ENCODE measurements around the gene PAIP1.

The PAIP1 gene

DNA sequence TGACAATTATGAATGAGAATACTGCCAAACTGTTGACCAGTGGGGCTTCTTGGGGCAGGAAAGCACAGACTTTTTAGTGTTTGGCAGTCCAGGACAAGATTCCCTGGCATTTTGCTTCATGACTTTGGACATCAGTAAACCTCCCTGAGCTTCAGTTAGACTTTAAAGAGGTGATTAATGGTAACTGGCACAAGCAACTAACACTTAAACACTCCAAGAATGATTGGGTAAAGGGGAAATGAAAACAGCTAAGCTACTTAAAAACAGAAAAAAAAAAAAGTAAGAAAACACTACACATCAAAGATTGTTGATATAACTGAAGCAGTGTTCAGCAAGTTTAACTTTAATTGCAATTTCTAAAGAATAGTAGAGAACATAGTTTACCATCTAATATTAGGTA is 13.4 kb downstream of the PAIP1 start:
- TF ChIP-seq ZBTB7A (IDR thresholded peaks at IDR 0.05; ENCODE audit: low read depth) (no peak), TEAD4 (IDR thresholded peaks at IDR 0.05) (no peak), TCF12 (IDR thresholded peaks at IDR 0.05; ENCODE audit: low read depth) (no peak), EGR1 (IDR thresholded peaks at IDR 0.05) (no peak), MAX (IDR thresholded peaks at IDR 0.05) (no peak), CEBPB (IDR thresholded peaks at IDR 0.05) (no peak), TAF1 (IDR thresholded peaks at IDR 0.05; ENCODE audit: low read depth) (no peak), YY1 (IDR thresholded peaks at IDR 0.05; ENCODE audit: low read depth) (no peak), CREB1 (IDR thresholded peaks at IDR 0.05; ENCODE audit: low read depth) (no peak), NFIC (IDR thresholded peaks at IDR 0.05) (no peak), FOXM1 (IDR thresholded peaks at IDR 0.05; ENCODE audit: borderline replicate concordance, low read depth) (no peak), RAD21 (IDR thresholded peaks at IDR 0.05; ENCODE audit: low read depth) (no peak), USF1 (IDR thresholded peaks at IDR 0.05) (no peak), EP300 (IDR thresholded peaks at IDR 0.05; ENCODE audit: borderline replicate concordance) (no peak)
- TF ChIP-seq, protein P1, sequence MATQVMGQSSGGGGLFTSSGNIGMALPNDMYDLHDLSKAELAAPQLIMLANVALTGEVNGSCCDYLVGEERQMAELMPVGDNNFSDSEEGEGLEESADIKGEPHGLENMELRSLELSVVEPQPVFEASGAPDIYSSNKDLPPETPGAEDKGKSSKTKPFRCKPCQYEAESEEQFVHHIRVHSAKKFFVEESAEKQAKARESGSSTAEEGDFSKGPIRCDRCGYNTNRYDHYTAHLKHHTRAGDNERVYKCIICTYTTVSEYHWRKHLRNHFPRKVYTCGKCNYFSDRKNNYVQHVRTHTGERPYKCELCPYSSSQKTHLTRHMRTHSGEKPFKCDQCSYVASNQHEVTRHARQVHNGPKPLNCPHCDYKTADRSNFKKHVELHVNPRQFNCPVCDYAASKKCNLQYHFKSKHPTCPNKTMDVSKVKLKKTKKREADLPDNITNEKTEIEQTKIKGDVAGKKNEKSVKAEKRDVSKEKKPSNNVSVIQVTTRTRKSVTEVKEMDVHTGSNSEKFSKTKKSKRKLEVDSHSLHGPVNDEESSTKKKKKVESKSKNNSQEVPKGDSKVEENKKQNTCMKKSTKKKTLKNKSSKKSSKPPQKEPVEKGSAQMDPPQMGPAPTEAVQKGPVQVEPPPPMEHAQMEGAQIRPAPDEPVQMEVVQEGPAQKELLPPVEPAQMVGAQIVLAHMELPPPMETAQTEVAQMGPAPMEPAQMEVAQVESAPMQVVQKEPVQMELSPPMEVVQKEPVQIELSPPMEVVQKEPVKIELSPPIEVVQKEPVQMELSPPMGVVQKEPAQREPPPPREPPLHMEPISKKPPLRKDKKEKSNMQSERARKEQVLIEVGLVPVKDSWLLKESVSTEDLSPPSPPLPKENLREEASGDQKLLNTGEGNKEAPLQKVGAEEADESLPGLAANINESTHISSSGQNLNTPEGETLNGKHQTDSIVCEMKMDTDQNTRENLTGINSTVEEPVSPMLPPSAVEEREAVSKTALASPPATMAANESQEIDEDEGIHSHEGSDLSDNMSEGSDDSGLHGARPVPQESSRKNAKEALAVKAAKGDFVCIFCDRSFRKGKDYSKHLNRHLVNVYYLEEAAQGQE (IDR thresholded peaks at IDR 0.05; ENCODE audit: low read depth): no peak

- TF ChIP-seq CEBPB (IDR thresholded peaks at IDR 0.05) (no peak), YY1 (IDR thresholded peaks at IDR 0.05; ENCODE audit: low read depth) (no peak), EGR1 (IDR thresholded peaks at IDR 0.05) (no peak), TEAD4 (IDR thresholded peaks at IDR 0.05) (no peak), USF1 (IDR thresholded peaks at IDR 0.05) (no peak), ZBTB7A (IDR thresholded peaks at IDR 0.05; ENCODE audit: low read depth) (no peak), FOXM1 (IDR thresholded peaks at IDR 0.05; ENCODE audit: borderline replicate concordance, low read depth) (no peak), TCF12 (IDR thresholded peaks at IDR 0.05; ENCODE audit: low read depth) (no peak)
Observed at GRCh38 chr5:43540746-43541145, 16.1 kb downstream of the PAIP1 start.

DNA sequence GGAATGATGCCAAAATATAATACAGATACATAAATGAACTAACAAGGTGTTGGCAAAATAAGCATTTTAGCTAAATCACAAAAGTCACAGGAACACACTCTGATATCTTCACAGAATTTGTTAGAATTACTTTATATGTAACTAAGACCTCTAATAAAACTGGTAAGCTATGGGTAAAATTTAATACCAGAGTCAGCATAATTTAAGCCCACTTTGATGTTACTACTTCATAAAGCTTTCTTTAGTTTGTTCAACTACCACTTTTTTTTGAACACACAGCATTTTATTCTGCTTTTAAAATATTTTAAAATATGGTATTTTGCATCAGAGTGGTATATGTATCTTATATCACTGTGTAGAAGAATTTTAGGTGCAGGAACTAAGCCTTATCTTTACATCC is 19.9 kb downstream of the PAIP1 start:
- TF ChIP-seq NFIC (IDR thresholded peaks at IDR 0.05) (no peak), TAF1 (IDR thresholded peaks at IDR 0.05; ENCODE audit: low read depth) (no peak), CEBPB (IDR thresholded peaks at IDR 0.05) (no peak), FOXM1 (IDR thresholded peaks at IDR 0.05; ENCODE audit: borderline replicate concordance, low read depth) (no peak), EGR1 (IDR thresholded peaks at IDR 0.05) (no peak), EP300 (IDR thresholded peaks at IDR 0.05; ENCODE audit: borderline replicate concordance) (no peak), RAD21 (IDR thresholded peaks at IDR 0.05; ENCODE audit: low read depth) (no peak), YY1 (IDR thresholded peaks at IDR 0.05; ENCODE audit: low read depth) (no peak), CREB1 (IDR thresholded peaks at IDR 0.05; ENCODE audit: low read depth) (no peak), ZBTB7A (IDR thresholded peaks at IDR 0.05; ENCODE audit: low read depth) (no peak), USF1 (IDR thresholded peaks at IDR 0.05) (no peak), MAX (IDR thresholded peaks at IDR 0.05) (no peak), TCF12 (IDR thresholded peaks at IDR 0.05; ENCODE audit: low read depth) (no peak), TEAD4 (IDR thresholded peaks at IDR 0.05) (no peak)
- TF ChIP-seq, protein P1 (IDR thresholded peaks at IDR 0.05; ENCODE audit: low read depth): no peak

GRCh38 chr5:43533646-43534045 is 23.2 kb downstream of the PAIP1 start:
- TF ChIP-seq, protein P1 (IDR thresholded peaks at IDR 0.05; ENCODE audit: low read depth): no peak
- TF ChIP-seq NFIC (IDR thresholded peaks at IDR 0.05) (no peak), CEBPB (IDR thresholded peaks at IDR 0.05) (no peak), TAF1 (IDR thresholded peaks at IDR 0.05; ENCODE audit: low read depth) (no peak), YY1 (IDR thresholded peaks at IDR 0.05; ENCODE audit: low read depth) (no peak), CREB1 (IDR thresholded peaks at IDR 0.05; ENCODE audit: low read depth) (no peak), TCF12 (IDR thresholded peaks at IDR 0.05; ENCODE audit: low read depth) (no peak), ZBTB7A (IDR thresholded peaks at IDR 0.05; ENCODE audit: low read depth) (no peak)

All from Ishikawa (cell line).